GM18861 (cell line): Measurements from ENCODE around the gene SGTA.

Experiments
- ATAC-seq: cut with Tn5 transposase; IDR thresholded peaks from one replicate; pipeline ENCODE4 v1.9.1; 2021; ENCODE audit not compliant: unreplicated experiment

The SGTA gene

GRCh38 chr19:2810141-2811091 lies 27.3 kb upstream of the SGTA start:
- no peak for ATAC-seq

GRCh38 chr19:2809387-2810140 lies 26.5 kb upstream of the SGTA start:
- no peak for ATAC-seq

- no peak for ATAC-seq
These were observed 25.3 kb upstream of the SGTA start for GRCh38 chr19:2808129-2808941.

GRCh38 chr19:2807379-2808128 lies 24.5 kb upstream of the SGTA start:
- ATAC-seq, result no peak

GRCh38 chr19:2806736-2807378 lies 23.8 kb upstream of the SGTA start:
- no peak for ATAC-seq

GRCh38 chr19:2805991-2806649 lies 23.0 kb upstream of the SGTA start:
- ATAC-seq, result no peak

GRCh38 chr19:2805261-2805900 lies 22.3 kb upstream of the SGTA start:
- ATAC-seq, result no peak

- ATAC-seq, result no peak
These were observed 21.3 kb upstream of the SGTA start for GRCh38 chr19:2804156-2805004.

GRCh38 chr19:2803486-2804155 lies 20.5 kb upstream of the SGTA start:
- no peak for ATAC-seq

- no peak for ATAC-seq
These were observed 19.8 kb upstream of the SGTA start for GRCh38 chr19:2802826-2803225.

GRCh38 chr19:2800506-2800905 lies 17.4 kb upstream of the SGTA start:
- ATAC-seq, result no peak

GRCh38 chr19:2799273-2800020 lies 16.4 kb upstream of the SGTA start:
- no peak for ATAC-seq

- no peak for ATAC-seq
These were observed 15.7 kb upstream of the SGTA start for GRCh38 chr19:2798733-2799132.

GRCh38 chr19:2798158-2798685 lies 15.1 kb upstream of the SGTA start:
- no peak for ATAC-seq

GRCh38 chr19:2797280-2797679 lies 14.2 kb upstream of the SGTA start:
- ATAC-seq, result no peak

- no peak for ATAC-seq
These were observed 13.7 kb upstream of the SGTA start for GRCh38 chr19:2796659-2797266.
